Spleen (tissue), 7 donors: ENCODE data around the gene STAT5A.

Experiments
- CTCF ChIP-seq, 11 experiments: fragments of 200-600 bp in 7 of 11; fragments of 450-650 bp in 4 of 11; sonication (generic) in 4 of 11; IDR thresholded peaks in 8 of 11; conservative IDR thresholded peaks in 3 of 11; 1 replicate in 7 of 11; 2 replicates in 4 of 11; pipeline versions ENCODE4 v1.4.0 to v1.8.0; 2016 to 2021; ENCODE audit warnings: antibody characterized with exemption in 11 of 11, inconsistent platforms in 4 of 11, mild to moderate bottlenecking in 1 of 11
- POLR2A ChIP-seq, 3 donors: fragments of 450-650 bp; IDR thresholded peaks; one replicate each; pipeline ENCODE4 v1.5.1; 2017; ENCODE audit warnings: antibody characterized with exemption in 3 of 3, mild to moderate bottlenecking in 1 of 3
- POLR2AphosphoS5 ChIP-seq, 3 donors: sonication (generic); formaldehyde crosslinking; IDR thresholded peaks; one replicate each; pipeline ENCODE4 v1.5.1; 2017; ENCODE audit warnings: antibody characterized with exemption in 3 of 3
- donor health status: DM: no; HTN: no; CAD: no; lungs with moderate emphysema.
- donor health status: DM: no; HTN: no; CAD: no.
- donor health status: DM: no; HTN: no; CAD: no.

DNA sequence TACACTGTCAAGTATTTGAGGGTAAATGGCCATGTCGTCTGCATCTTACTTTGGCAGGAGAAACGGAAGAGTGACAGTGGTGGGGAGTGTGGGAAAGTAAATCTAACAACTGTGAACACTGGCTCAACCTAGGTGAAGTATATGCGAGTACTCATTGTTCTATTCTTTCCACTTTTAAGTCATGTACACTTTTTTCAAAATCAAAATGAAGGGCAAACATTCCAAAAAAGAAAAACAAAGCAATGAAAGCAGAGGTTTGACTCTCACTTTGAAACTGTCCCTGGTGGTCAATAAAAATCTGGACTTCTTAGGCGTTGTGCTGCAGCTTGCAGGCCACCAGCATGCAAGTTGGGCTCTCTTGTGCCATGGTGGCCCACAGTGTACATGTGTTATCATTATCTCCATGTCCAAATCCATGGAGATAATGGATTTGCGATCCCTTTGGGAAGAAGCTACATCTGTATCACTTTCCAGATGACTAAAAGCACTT is 44.8 kb upstream of the STAT5A start:
- no peak for TF ChIP-seq CTCF (IDR thresholded peaks at IDR 0.05 in 8 of 11, conservative IDR thresholded peaks at IDR 0.05 in 3 of 11)
- TF ChIP-seq POLR2A (IDR thresholded peaks at IDR 0.05) = no peak
- TF ChIP-seq POLR2AphosphoS5 (IDR thresholded peaks at IDR 0.05) = no peak
